Neural progenitor cell (in vitro differentiated cells): ENCODE measurements around the gene PRR18.

ENCODE experiments used
- EZH2phosphoT487 ChIP-seq: fragments of 200-600 bp; sonication (generic); IDR thresholded peaks from 2 replicates; pipeline ENCODE4 v1.6.1; 2017; ENCODE audit warnings: antibody characterized with exemption
- TF ChIP-seq, protein P1 (sequence below): fragments of 200-600 bp; sonication (generic); IDR thresholded peaks from 2 replicates; pipeline ENCODE4 v1.5.1; 2017; ENCODE audit warnings: antibody characterized with exemption, mild to moderate bottlenecking

DNA sequence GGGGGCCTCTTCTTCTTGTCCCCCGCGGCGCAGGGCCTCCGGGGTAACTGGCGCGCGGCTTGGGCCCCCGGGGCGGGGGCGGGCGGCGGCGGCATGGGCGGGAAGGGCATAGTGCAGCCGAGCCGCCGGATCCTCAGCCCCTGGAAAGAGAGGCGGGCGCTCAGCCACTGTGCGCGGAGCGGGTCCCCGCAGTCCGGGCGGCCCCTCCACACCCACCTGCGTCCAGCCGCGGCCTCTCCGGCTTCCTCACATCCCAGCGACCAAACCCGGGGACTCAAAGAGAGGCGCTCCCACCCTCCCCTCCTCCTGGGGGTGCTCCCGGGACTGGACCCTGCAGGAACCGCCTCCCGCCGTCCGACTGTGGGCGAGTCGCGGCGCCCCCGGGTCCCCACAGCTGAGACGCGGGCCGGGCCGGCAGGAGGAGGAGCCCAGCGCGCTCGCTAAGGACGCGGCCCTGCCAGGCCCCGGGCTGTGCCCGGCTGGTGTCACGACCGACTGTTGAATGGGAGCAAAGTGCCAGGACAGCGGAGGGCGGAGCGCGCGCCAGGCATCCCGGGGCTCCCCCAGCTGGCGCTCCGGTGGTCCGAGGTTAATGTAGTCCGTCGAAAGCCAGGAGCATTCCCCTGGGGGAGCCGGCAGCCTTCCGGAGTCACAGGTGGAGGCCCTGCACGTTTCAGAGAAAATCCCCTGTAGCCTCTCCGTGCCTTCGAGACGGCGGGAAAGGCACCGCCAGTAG is at the start of gene PRR18:
- TF ChIP-seq, protein P1, sequence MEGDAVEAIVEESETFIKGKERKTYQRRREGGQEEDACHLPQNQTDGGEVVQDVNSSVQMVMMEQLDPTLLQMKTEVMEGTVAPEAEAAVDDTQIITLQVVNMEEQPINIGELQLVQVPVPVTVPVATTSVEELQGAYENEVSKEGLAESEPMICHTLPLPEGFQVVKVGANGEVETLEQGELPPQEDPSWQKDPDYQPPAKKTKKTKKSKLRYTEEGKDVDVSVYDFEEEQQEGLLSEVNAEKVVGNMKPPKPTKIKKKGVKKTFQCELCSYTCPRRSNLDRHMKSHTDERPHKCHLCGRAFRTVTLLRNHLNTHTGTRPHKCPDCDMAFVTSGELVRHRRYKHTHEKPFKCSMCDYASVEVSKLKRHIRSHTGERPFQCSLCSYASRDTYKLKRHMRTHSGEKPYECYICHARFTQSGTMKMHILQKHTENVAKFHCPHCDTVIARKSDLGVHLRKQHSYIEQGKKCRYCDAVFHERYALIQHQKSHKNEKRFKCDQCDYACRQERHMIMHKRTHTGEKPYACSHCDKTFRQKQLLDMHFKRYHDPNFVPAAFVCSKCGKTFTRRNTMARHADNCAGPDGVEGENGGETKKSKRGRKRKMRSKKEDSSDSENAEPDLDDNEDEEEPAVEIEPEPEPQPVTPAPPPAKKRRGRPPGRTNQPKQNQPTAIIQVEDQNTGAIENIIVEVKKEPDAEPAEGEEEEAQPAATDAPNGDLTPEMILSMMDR, result no peak
- TF ChIP-seq EZH2phosphoT487, result peak; percentile 81
